ENCODE results near the gene ABHD8.

GRCh38 chr19:17325881-17326594 lies 22.8 kb upstream of the ABHD8 start:
- TF ChIP-seq CTCF (IDR thresholded peaks at IDR 0.05) (no peak), POLR2A (IDR thresholded peaks at IDR 0.05) (no peak), EP300 (IDR thresholded peaks at IDR 0.05) (no peak), POLR2AphosphoS5 (IDR thresholded peaks at IDR 0.05) (no peak)
